ENCODE measurements around the gene TOR4A. TPM values are rescaled to one million over a fixed set of nuclear protein-coding genes. Genes with fewer than 3 reads are reported as not detected.

TOR4A gene
- total RNA-seq, 2 donors from 2014 or later: 4.9 to 11.5 TPM

- Mint-ChIP-seq H3K27ac (no peak overlapping the region), H3K36me3 (ENCODE audit: low read depth) (no peaks in the 10 kb centered on the region), H3K4me1 (peaks cover 5% of the 10 kb centered on the region), H3K27me3 (peaks cover 20% of the 10 kb centered on the region), H3K9me3 (no peaks in the 10 kb centered on the region), H3K4me3 (no peak overlapping the region)
- ATAC-seq (replicated peaks): no peak
These were observed 21.1 kb downstream of the TOR4A start for GRCh38 chr9:137298401-137299202.

GRCh38 chr9:137299203-137299565 lies 21.7 kb downstream of the TOR4A start:
- ATAC-seq (replicated peaks): no peak
- peaks cover 5% of the 10 kb centered on the region for H3K4me1 Mint-ChIP-seq
- no peaks in the 10 kb centered on the region for H3K36me3 Mint-ChIP-seq (ENCODE audit: low read depth)
- H3K27me3 Mint-ChIP-seq: peaks cover 17% of the 10 kb centered on the region
- no peak overlapping the region for H3K4me3 Mint-ChIP-seq
- no peak overlapping the region for H3K27ac Mint-ChIP-seq
- no peaks in the 10 kb centered on the region for H3K9me3 Mint-ChIP-seq

- Mint-ChIP-seq H3K27me3 (peaks cover 13% of the 10 kb centered on the region), H3K4me3 (peak overlapping the region; percentile 43), H3K4me1 (peaks cover 5% of the 10 kb centered on the region), H3K27ac (no peak overlapping the region), H3K9me3 (no peaks in the 10 kb centered on the region), H3K36me3 (ENCODE audit: low read depth) (no peaks in the 10 kb centered on the region)
- no peak for ATAC-seq (replicated peaks)
These were observed 22.4 kb downstream of the TOR4A start for GRCh38 chr9:137299938-137300337.

GRCh38 chr9:137300567-137301080 lies 23.1 kb downstream of the TOR4A start:
- Mint-ChIP-seq H3K36me3 (ENCODE audit: low read depth) (no peaks in the 10 kb centered on the region), H3K4me3 (peak overlapping the region; percentile 68), H3K4me1 (peaks cover 5% of the 10 kb centered on the region), H3K27me3 (peaks cover 13% of the 10 kb centered on the region), H3K27ac (no peak overlapping the region), H3K9me3 (no peaks in the 10 kb centered on the region)
- no peak for ATAC-seq (replicated peaks)

GRCh38 chr9:137301081-137301947 lies 23.8 kb downstream of the TOR4A start:
- Mint-ChIP-seq H3K27me3 (peaks cover 13% of the 10 kb centered on the region), H3K9me3 (no peaks in the 10 kb centered on the region), H3K4me3 (peak overlapping the region; percentile 68), H3K27ac (no peak overlapping the region), H3K36me3 (ENCODE audit: low read depth) (no peaks in the 10 kb centered on the region), H3K4me1 (peaks cover 5% of the 10 kb centered on the region)
- ATAC-seq (replicated peaks): peak; percentile 20

- no peak within 1 kb of the TSS for H3K27ac Mint-ChIP-seq
- H3K4me3 Mint-ChIP-seq: peak within 1 kb of the TSS; percentile 68
- no peaks in the 10 kb centered on the region for H3K36me3 Mint-ChIP-seq (ENCODE audit: low read depth)
- H3K4me1 Mint-ChIP-seq: no peaks in the 10 kb centered on the region
- H3K9me3 Mint-ChIP-seq: no peaks in the 10 kb centered on the region
- peaks cover 6% of the 10 kb centered on the region for H3K27me3 Mint-ChIP-seq
- peak; percentile 81 for ATAC-seq (replicated peaks)
These were observed 24.6 kb downstream of the TOR4A start, which contains the start of gene NRARP for GRCh38 chr9:137302118-137302448. Gene NRARP (minus strand): TSS chr9:137302271. CDS start chr9:137301928, 343 bp downstream.

GRCh38 chr9:137302449-137303150 lies 25.1 kb downstream of the TOR4A start:
- Mint-ChIP-seq H3K27me3 (peaks cover 3% of the 10 kb centered on the region), H3K4me3 (no peak overlapping the region), H3K36me3 (ENCODE audit: low read depth) (no peaks in the 10 kb centered on the region), H3K9me3 (no peaks in the 10 kb centered on the region), H3K27ac (no peak overlapping the region), H3K4me1 (no peaks in the 10 kb centered on the region)
- peak; percentile 58 for ATAC-seq (replicated peaks)

GRCh38 chr9:137303151-137303892 lies 25.8 kb downstream of the TOR4A start:
- H3K36me3 Mint-ChIP-seq (ENCODE audit: low read depth): no peaks in the 10 kb centered on the region
- no peak for ATAC-seq (replicated peaks)
- peak overlapping the region; percentile 13 for H3K4me3 Mint-ChIP-seq
- no peak overlapping the region for H3K27ac Mint-ChIP-seq
- peaks cover 3% of the 10 kb centered on the region for H3K27me3 Mint-ChIP-seq
- H3K9me3 Mint-ChIP-seq: no peaks in the 10 kb centered on the region
- no peaks in the 10 kb centered on the region for H3K4me1 Mint-ChIP-seq

GRCh38 chr9:137303893-137304382 lies 26.4 kb downstream of the TOR4A start:
- H3K36me3 Mint-ChIP-seq (ENCODE audit: low read depth): no peaks in the 10 kb centered on the region
- no peak overlapping the region for H3K27ac Mint-ChIP-seq
- peaks cover 3% of the 10 kb centered on the region for H3K27me3 Mint-ChIP-seq
- H3K4me1 Mint-ChIP-seq: no peaks in the 10 kb centered on the region
- peak overlapping the region; percentile 13 for H3K4me3 Mint-ChIP-seq
- ATAC-seq (replicated peaks): no peak
- no peaks in the 10 kb centered on the region for H3K9me3 Mint-ChIP-seq

- ATAC-seq (replicated peaks): no peak
- no peak overlapping the region for H3K27ac Mint-ChIP-seq
- H3K9me3 Mint-ChIP-seq: no peaks in the 10 kb centered on the region
- no peaks in the 10 kb centered on the region for H3K4me1 Mint-ChIP-seq
- H3K36me3 Mint-ChIP-seq (ENCODE audit: low read depth): no peaks in the 10 kb centered on the region
- peaks cover 3% of the 10 kb centered on the region for H3K27me3 Mint-ChIP-seq
- H3K4me3 Mint-ChIP-seq: no peak overlapping the region
These were observed 27.0 kb downstream of the TOR4A start for GRCh38 chr9:137304383-137305059.

- no peaks in the 10 kb centered on the region for H3K36me3 Mint-ChIP-seq (ENCODE audit: low read depth)
- no peaks in the 10 kb centered on the region for H3K27me3 Mint-ChIP-seq
- H3K4me3 Mint-ChIP-seq: peak overlapping the region; percentile 28
- peak; percentile 63 for ATAC-seq (replicated peaks)
- no peaks in the 10 kb centered on the region for H3K4me1 Mint-ChIP-seq
- no peaks in the 10 kb centered on the region for H3K9me3 Mint-ChIP-seq
- no peak overlapping the region for H3K27ac Mint-ChIP-seq
These were observed 27.7 kb downstream of the TOR4A start for GRCh38 chr9:137305060-137305797.

GRCh38 chr9:137305798-137306065 lies 28.2 kb downstream of the TOR4A start:
- H3K4me3 Mint-ChIP-seq: no peak overlapping the region
- H3K36me3 Mint-ChIP-seq (ENCODE audit: low read depth): no peaks in the 10 kb centered on the region
- H3K27ac Mint-ChIP-seq: no peak overlapping the region
- ATAC-seq (replicated peaks): no peak
- no peaks in the 10 kb centered on the region for H3K4me1 Mint-ChIP-seq
- no peaks in the 10 kb centered on the region for H3K9me3 Mint-ChIP-seq
- H3K27me3 Mint-ChIP-seq: no peaks in the 10 kb centered on the region

Data from activated T-helper 17 cell treated with anti-CD3 and anti-CD28 coated beads, Interleukin-2, amount 50 U/mL, for 72 hours (primary cell).